SK-N-SH treated with all-trans-retinoic acid at 6 μM for 48 hours (cell line): ENCODE data around the gene PLCL2.

Experiments
- ARNTL ChIP-seq: fragments of 450-650 bp; formaldehyde crosslinking; IDR thresholded peaks from 2 replicates; pipeline ENCODE4 v1.5.0; 2020; ENCODE audit warnings: low read depth, mild to moderate bottlenecking, moderate library complexity, borderline replicate concordance
- CSDC2 ChIP-seq: fragments of 250-450 bp; sonication (Bioruptor Pico); IDR thresholded peaks from 2 replicates; pipeline ENCODE4 v1.5.0; 2020; ENCODE audit warnings: mild to moderate bottlenecking, moderate library complexity
- ISL1 ChIP-seq: fragments of 250-450 bp; sonication (Bioruptor Pico); IDR thresholded peaks from 2 replicates; pipeline ENCODE4 v2.1.2; 2022; ENCODE audit warnings: mild to moderate bottlenecking, moderate library complexity
- OSR1 ChIP-seq: fragments of 250-450 bp; sonication (Bioruptor Pico); IDR thresholded peaks from 2 replicates; pipeline ENCODE4 v1.8.0; 2022; ENCODE audit warnings: moderate library complexity, mild to moderate bottlenecking, inconsistent platforms
- POU6F1 ChIP-seq: fragments of 250-450 bp; sonication (Bioruptor Pico); IDR thresholded peaks from 2 replicates; pipeline ENCODE4 v1.8.0; 2021; ENCODE audit warnings: low read depth, mild to moderate bottlenecking, moderate library complexity, borderline replicate concordance
- SNAI2 ChIP-seq: fragments of 250-450 bp; sonication (Bioruptor Pico); IDR thresholded peaks from 2 replicates; pipeline ENCODE4 v1.5.0; 2020; ENCODE audit warnings: mild to moderate bottlenecking, moderate library complexity
- TCF4 ChIP-seq: fragments of 250-450 bp; sonication (Bioruptor Pico); IDR thresholded peaks from 2 replicates; pipeline ENCODE4 v1.8.0; 2021; ENCODE audit warnings: mild to moderate bottlenecking, moderate library complexity, borderline replicate concordance
- TSHZ2 ChIP-seq: fragments of 250-450 bp; sonication (Bioruptor Pico); IDR thresholded peaks from 2 replicates; pipeline ENCODE4 v1.5.0; 2020; ENCODE audit warnings: mild to moderate bottlenecking, moderate library complexity
- ZFP3 ChIP-seq: fragments of 250-450 bp; sonication (Bioruptor Pico); IDR thresholded peaks from 2 replicates; pipeline ENCODE4 v1.5.0; 2020; ENCODE audit warnings: mild to moderate bottlenecking, moderate library complexity
- ZFP30 ChIP-seq: fragments of 450-650 bp; formaldehyde crosslinking; IDR thresholded peaks from 2 replicates; pipeline ENCODE4 v1.5.0; 2022; ENCODE audit warnings: mild to moderate bottlenecking, moderate library complexity
- TF ChIP-seq, protein P1 (sequence below): fragments of 250-450 bp; sonication (Bioruptor Pico); IDR thresholded peaks from 2 replicates; pipeline ENCODE4 v1.8.0; 2020; ENCODE audit warnings: mild to moderate bottlenecking, moderate library complexity, borderline replicate concordance

GRCh38 chr3:16844791-16845190, 40.0 kb upstream of the PLCL2 start:
- TF ChIP-seq, protein P1, sequence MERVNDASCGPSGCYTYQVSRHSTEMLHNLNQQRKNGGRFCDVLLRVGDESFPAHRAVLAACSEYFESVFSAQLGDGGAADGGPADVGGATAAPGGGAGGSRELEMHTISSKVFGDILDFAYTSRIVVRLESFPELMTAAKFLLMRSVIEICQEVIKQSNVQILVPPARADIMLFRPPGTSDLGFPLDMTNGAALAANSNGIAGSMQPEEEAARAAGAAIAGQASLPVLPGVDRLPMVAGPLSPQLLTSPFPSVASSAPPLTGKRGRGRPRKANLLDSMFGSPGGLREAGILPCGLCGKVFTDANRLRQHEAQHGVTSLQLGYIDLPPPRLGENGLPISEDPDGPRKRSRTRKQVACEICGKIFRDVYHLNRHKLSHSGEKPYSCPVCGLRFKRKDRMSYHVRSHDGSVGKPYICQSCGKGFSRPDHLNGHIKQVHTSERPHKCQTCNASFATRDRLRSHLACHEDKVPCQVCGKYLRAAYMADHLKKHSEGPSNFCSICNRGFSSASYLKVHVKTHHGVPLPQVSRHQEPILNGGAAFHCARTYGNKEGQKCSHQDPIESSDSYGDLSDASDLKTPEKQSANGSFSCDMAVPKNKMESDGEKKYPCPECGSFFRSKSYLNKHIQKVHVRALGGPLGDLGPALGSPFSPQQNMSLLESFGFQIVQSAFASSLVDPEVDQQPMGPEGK (CRISPR knock-in tag), result no peak
- TF ChIP-seq OSR1 (no peak), POU6F1 (no peak), SNAI2 (CRISPR knock-in tag) (no peak), ZFP30 (no peak), ISL1 (no peak), ZFP3 (CRISPR knock-in tag) (no peak), TCF4 (CRISPR knock-in tag) (no peak), CSDC2 (CRISPR knock-in tag) (no peak), ARNTL (CRISPR knock-in tag) (no peak), TSHZ2 (CRISPR knock-in tag) (no peak)
